HG03095 (cell line): ENCODE results near the gene SCNM1.
"Not testable (repeated sequence)": the region's sequence is repeated elsewhere in the genome, so short reads cannot be mapped to it uniquely, and the experiment has no call there.

ENCODE experiments used
- ATAC-seq: cut with Tn5 transposase; IDR thresholded peaks from one replicate; pipeline ENCODE4 v1.9.1; 2021; ENCODE audit warnings: moderate library complexity; ENCODE audit not compliant: unreplicated experiment

SCNM1 gene

DNA sequence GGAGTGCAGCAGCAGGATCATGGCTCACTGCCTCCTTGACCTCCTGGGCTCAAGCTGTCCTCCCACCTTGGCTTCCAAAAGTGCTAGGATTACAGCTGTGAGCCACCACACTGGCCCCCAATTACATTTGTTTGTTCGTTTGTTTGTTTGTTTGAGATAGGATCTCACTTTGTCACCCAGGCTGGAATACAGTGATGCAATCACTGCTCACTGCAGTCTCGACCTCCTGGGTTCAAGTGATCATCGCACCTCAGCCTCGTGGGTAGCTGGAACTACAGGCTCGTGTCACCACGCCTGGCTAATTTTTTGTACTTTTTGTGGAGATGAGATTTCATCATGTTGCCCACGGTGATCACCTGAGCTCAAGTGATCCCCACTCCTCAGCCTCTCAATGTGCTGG, 26.1 kb downstream of the SCNM1 start:
- no peak for ATAC-seq

DNA sequence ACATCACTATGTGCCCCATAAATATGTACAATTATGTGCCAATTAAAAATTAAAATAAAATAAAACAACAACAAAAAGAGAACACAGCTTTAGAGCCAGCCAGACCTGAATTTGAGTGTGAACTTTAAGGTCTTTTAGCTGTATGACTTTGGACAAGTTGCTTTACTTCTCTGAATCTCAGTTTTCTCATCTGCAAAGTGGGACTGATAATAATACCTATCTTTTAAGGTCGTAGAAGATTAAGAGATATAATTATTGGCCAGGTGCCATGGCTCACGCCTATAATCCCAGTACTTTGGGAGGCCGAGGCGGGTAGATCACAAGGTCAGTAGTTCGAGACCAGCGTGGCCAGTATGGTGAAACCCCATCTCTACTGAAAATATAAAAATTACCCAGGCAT, 27.4 kb downstream of the SCNM1 start:
- ATAC-seq: no peak

GRCh38 chr1:151193856-151194255, 27.9 kb downstream of the SCNM1 start:
- ATAC-seq: no peak

DNA sequence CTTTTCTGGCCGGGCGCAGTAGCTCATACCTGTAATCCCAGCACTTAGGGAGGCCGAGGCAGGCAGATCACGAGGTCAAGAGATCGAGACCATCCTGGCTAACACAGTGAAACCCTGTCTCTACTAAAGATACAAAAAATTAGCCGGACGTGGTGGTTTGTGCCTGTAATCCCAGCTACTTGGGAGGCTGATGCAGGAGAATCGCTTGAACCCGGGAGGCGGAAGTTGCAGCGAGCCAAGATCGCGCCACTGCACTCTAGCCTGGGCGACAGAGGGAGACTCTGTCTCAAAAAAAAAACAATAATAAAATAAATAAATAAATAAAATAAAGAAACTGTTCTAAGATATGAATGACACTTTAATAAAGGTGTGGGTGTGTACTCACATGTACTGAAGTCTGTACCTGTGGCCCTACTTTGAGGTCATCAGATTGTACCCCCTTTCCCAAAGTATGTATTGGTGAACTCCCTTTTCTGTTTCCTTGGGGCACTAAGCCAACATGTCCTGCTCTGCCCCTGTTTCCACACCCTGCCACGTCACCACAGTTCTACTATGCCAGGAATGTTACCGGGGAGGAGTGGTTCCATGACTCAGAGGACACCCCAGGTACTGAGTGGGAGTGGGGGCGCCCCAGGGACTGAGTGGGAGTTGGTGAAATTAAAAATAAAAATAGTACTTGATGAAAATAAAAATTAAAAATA, 29.1 kb downstream of the SCNM1 start:
- not testable (repeated sequence) for ATAC-seq

- ATAC-seq: no peak
Observed at GRCh38 chr1:151196292-151196800, 30.4 kb downstream of the SCNM1 start.

GRCh38 chr1:151197863-151198253, 31.9 kb downstream of the SCNM1 start:
- no peak for ATAC-seq

DNA sequence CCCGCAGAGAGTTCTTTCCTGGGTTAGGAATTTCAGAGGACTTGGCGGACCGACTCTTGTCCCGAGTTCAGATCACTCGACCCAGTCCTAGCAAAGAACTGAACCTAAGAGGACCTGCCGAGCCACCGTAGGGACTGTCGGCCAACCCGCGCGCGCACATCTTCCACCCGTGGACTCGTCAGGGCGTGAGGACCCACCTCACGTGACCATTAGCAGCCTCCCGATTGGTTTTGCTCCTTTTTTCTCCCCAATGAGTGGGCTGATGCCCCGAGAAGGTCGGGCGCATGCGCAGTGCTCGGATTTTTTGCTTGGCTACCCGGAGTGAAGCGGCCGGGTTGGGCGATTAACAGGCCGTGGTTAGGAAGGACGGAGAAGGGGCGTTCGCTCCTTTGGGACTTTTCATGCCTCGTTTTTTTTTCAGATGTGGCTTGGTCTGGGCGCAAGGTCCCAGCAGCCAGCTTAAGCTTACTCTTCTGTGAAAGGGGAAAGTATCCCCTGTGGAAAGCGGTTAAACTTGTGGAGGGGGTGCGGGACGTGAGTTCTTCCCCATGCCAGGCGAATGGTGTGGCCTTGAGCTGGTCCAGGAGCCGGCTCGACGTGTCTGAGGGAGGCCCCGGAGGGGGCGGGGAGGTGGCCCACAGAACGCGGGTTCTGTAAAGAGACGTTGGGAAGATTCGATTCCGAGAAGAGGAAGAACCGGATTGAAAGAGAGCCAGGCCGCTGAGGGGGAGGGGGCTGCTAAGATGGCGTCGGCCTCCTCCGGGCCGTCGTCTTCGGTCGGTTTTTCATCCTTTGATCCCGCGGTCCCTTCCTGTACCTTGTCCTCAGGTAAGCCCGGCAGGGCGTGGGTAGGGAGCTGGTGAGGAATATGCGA, 32.5 kb downstream of the SCNM1 start, which contains the start of gene PIP5K1A:
PIP5K1A (plus strand) TSS at position 299 of the 874 bp plus-strand sequence; CDS start at position 744, 445 bp downstream.
- peak; percentile 65 for ATAC-seq

DNA sequence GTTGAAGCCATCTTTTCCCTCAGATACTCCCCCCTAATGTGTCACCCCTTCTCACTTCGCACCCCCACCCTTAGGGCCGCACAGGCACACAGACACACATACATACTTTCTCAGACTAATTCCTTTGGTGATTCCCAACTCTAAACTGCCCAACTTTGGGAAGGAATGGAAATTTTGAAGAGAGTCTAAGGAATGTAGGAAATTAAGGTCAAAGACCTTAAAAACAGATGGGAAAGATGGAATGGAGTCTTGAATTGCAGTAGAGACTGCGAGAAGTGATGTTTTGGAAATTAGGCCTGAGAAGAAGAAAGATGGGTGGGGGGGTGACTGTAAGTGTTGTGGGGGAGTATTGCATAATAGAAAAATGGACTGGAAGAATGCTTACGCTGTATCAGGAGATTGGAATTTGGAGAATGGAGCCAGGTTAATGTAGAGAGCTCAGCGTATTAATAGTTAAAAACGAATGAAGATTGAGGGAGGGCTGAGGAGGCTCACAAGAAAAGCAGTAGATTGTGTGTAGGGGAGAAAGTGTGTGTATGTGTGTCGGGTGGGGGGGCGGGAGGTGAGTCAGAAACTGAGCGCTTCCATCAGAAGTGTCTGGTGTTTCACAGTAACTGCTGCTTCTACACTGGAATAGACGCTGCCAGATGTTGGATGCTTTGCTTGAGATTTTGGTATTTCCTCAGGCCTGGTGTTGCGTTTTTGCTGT, 34.1 kb downstream of the SCNM1 start:
- no peak for ATAC-seq

DNA sequence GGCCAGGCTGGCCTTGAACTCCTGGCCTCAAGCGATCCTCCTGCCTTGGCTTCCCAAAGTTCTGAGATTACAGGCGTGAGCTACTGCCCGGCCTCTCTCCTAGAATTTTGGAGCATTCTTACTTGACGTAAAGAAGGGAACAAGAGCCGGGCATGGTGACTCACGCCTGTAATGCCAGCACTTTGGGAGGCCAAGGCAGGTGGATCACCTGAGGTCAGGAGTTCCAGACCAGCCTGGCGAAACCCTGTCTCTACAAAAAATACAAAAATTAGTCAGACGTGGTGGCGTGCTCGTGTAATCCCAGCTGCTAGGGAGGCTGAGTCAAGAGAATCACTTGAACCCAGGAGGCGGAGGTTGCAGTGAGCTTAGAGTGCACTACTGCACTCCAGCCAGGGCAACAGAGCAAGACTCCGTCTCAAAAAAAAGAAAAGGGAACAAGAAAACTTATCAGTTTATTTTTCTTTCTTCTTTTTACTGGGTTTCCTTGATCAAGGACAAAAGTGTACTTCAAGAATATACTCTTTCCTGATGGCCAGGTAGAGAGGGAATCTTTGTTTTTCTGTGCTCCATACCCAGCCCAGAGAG, 39.5 kb downstream of the SCNM1 start:
- not testable (repeated sequence) for ATAC-seq

DNA sequence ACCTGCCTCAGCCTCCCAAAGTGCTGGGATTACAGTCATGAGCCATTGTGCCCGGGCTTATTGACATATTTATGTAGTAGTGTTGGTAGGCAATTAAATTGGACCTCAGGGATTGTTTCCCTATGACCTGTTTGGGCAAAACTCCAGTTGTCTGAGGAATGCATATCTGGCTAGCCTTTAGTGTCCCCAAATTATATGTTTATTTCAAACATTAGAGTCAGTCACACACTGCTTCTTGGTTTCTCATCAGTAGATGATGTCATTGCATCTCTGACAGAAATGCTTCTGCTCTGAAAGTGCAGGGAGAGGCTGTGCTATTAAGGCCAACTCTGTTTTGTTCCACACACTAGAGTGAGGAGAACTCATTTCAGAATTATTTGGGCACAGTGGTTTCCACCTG, 44.9 kb downstream of the SCNM1 start:
- ATAC-seq: no peak

- ATAC-seq: no peak
Observed at GRCh38 chr1:151211972-151212705, 46.2 kb downstream of the SCNM1 start.

DNA sequence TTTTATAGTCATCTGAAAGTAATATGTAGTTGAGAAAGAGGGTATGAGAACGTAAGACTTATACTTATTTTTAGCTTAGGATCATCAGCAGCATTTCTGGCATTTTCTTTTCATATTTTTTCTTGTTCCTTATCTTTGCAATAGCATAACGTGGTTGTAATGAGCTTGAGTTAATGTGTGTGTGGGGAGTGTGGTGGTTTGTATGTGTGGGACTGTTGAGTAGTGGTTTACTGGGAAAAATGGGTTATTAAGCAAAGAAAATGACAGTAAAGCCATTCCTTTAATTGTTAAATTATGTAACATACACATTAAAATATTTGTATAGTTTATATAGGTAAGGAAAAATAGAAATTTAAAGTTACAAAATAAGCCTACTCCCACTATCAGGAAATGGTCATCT, 47.6 kb downstream of the SCNM1 start:
- ATAC-seq: no peak
